ENCODE data around the gene NCBP3. TPM values are rescaled to one million over a fixed set of nuclear protein-coding genes. Genes with fewer than 3 reads are reported as not detected.

The NCBP3 gene
- total and polyA plus RNA-seq, 2 donors (not counting 3 experiments of a cell fraction or from before 2014, with no cell fraction given): 18.2 to 51.1 TPM

DNA sequence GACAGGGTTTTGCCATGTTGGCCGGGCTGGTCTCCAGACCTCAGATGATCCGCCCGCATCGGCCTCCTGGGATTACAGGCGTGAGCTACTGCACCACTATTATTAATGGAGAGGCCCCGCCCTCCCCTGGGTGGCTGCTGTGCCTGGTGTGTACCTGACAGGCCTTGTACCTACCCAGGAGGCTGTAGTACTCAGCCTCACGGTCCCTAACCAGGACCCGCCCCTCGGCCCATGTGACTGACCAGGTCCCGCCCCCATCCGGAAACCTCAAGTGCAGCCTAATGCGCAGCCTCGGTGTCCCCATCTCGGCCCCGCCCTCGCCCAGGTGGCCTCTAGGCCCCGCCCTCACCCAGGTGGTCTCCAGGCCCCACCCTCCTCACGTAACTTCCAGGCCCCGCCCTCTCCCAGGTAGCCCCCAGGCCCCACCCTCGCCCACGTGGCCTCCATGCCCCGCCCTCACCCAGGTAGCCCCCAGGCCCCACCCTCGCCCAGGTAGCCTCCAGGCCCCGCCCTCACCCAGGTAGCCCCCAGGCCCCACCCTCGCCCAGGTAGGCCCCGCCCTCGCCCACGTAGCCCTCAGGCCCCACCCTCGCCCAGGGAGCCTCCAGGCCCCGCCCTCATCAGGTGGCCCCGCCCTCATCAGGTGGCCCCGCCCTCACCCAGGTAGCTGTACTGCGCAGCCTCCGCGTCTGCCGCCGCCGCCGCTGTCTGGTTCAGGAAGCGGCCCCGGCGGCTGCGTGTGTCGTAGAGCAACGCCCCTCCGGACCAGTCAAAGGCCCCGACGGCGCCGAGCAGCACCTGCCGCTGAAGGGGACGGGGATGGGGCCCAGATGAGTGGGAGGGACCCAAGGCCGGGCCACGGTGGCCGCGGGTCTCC is 91.3 kb downstream of the NCBP3 start:
- Histone ChIP-seq H4K20me1 (replicated peaks; ENCODE audit: control insufficient read depth, extremely low read depth, insufficient read depth, low read length) (no peaks in the 10 kb centered on the region), H3K27ac (ENCODE audit: insufficient read depth, low read depth, low read length) (no peak overlapping the region), H3K4me2 (ENCODE audit: insufficient read depth, low read length) (no peak overlapping the region), H2AFZ (ENCODE audit: low read depth, low read length) (no peak overlapping the region), H3K9me3 (replicated peaks; ENCODE audit: control insufficient read depth, insufficient read depth, low read length) (no peaks in the 10 kb centered on the region), H3K9ac (replicated peaks; ENCODE audit: extremely low read depth, insufficient read depth, low read length) (no peak overlapping the region), H3K27me3 (ENCODE audit: control insufficient read depth in 2 of 2, insufficient read depth in 2 of 2, low read length in 2 of 2) (no peaks in the 10 kb centered on the region), H3K4me1 (ENCODE audit: control insufficient read depth, extremely low read depth, insufficient read depth, low read length) (no peaks in the 10 kb centered on the region), H3K4me3 (replicated peaks in 1 of 3; ENCODE audit: insufficient read depth in 1 of 3, low read depth in 1 of 3, low read length in 3 of 3) (no peak overlapping the region), H3K9me1 (replicated peaks; ENCODE audit: control insufficient read depth, extremely low read depth, insufficient read depth, low read length) (no peaks in the 10 kb centered on the region), H3K36me3 (ENCODE audit: control insufficient read depth in 2 of 2, extremely low read depth in 1 of 2, insufficient read depth in 2 of 2, low read length in 2 of 2) (no peaks in the 10 kb centered on the region), H3K79me2 (ENCODE audit: control insufficient read depth, insufficient read depth, low read length) (no peaks in the 10 kb centered on the region)
- FAIRE-seq (no peak), DNase-seq (ENCODE audit: low read depth, low spot score) (no peak)
- no TSS peak for BruUV-seq (replicated peaks)
- intact Hi-C loops (cut with micrococcal nuclease): no loop called here
- ChIA-PET CTCF (interaction anchor here (1.2 to 4.3 kb wide), 2 partner anchors 16 to 17 kb away, joined by 3 to 19 read pairs; no protein-coding TSS in a partner anchor), POLR2A (no interaction called here)
- dilution Hi-C loops (cut with MboI; ENCODE audit: extremely low pct_ligation_motif_present, low sequenced_read_pairs): no loop called here
- no peak for TF ChIP-seq FOS (IDR thresholded peaks at IDR 0.05; ENCODE audit: borderline replicate concordance, insufficient read depth, low read length)
- no peak for TF ChIP-seq EZH2 (IDR thresholded peaks at IDR 0.05; ENCODE audit: borderline replicate concordance, low read depth, low read length, severe bottlenecking)
- TF ChIP-seq, protein P1, sequence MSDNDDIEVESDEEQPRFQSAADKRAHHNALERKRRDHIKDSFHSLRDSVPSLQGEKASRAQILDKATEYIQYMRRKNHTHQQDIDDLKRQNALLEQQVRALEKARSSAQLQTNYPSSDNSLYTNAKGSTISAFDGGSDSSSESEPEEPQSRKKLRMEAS (IDR thresholded peaks at IDR 0.05; ENCODE audit: insufficient read depth, insufficient read length): no peak
- TF ChIP-seq, protein P2, sequence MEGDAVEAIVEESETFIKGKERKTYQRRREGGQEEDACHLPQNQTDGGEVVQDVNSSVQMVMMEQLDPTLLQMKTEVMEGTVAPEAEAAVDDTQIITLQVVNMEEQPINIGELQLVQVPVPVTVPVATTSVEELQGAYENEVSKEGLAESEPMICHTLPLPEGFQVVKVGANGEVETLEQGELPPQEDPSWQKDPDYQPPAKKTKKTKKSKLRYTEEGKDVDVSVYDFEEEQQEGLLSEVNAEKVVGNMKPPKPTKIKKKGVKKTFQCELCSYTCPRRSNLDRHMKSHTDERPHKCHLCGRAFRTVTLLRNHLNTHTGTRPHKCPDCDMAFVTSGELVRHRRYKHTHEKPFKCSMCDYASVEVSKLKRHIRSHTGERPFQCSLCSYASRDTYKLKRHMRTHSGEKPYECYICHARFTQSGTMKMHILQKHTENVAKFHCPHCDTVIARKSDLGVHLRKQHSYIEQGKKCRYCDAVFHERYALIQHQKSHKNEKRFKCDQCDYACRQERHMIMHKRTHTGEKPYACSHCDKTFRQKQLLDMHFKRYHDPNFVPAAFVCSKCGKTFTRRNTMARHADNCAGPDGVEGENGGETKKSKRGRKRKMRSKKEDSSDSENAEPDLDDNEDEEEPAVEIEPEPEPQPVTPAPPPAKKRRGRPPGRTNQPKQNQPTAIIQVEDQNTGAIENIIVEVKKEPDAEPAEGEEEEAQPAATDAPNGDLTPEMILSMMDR (IDR thresholded peaks at IDR 0.05; ENCODE audit: extremely low read depth in 1 of 2, insufficient read depth in 1 of 2, low read depth in 1 of 2, low read length in 2 of 2): no peak
- no peak for TF ChIP-seq MYC (IDR thresholded peaks at IDR 0.05; ENCODE audit: low read depth, low read length)
- TF ChIP-seq GATA2 (IDR thresholded peaks at IDR 0.05; ENCODE audit: insufficient read depth, insufficient read length, low read depth, low read length): no peak

All from endothelial cell of umbilical vein (primary cell).